Activated naive CD8-positive, alpha-beta T cell treated with anti-CD3 and anti-CD28 coated beads, Interleukin-2, amount 50 U/mL, for 24 hours (primary cell): ENCODE results near the gene PTRH1.

ENCODE experiments used
- ATAC-seq: fragments of 150-1000 bp; cut with Tn5 transposase; one replicate; pipeline ENCODE4 v1.10.0; 2021
- DNase-seq: peaks from one replicate; pipeline ENCODE4 v3.0.0; 2021
- H3K27ac Mint-ChIP-seq: one replicate; pipeline ENCODE4 v1.8.0; 2021; ENCODE audit warnings: mild to moderate bottlenecking, mixed read lengths
- H3K27me3 Mint-ChIP-seq: one replicate; pipeline ENCODE4 v1.8.0; 2021; ENCODE audit warnings: mixed read lengths
- H3K36me3 Mint-ChIP-seq: one replicate; pipeline ENCODE4 v1.8.0; 2021; ENCODE audit warnings: low read depth, mixed read lengths
- H3K4me1 Mint-ChIP-seq: one replicate; pipeline ENCODE4 v1.8.0; 2021; ENCODE audit warnings: mixed read lengths
- H3K4me3 Mint-ChIP-seq: one replicate; pipeline ENCODE4 v1.8.0; 2021; ENCODE audit warnings: mild to moderate bottlenecking, moderate library complexity, mixed read lengths
- H3K9me3 Mint-ChIP-seq: one replicate; pipeline ENCODE4 v1.8.0; 2021; ENCODE audit warnings: mixed read lengths

Gene PTRH1

DNA sequence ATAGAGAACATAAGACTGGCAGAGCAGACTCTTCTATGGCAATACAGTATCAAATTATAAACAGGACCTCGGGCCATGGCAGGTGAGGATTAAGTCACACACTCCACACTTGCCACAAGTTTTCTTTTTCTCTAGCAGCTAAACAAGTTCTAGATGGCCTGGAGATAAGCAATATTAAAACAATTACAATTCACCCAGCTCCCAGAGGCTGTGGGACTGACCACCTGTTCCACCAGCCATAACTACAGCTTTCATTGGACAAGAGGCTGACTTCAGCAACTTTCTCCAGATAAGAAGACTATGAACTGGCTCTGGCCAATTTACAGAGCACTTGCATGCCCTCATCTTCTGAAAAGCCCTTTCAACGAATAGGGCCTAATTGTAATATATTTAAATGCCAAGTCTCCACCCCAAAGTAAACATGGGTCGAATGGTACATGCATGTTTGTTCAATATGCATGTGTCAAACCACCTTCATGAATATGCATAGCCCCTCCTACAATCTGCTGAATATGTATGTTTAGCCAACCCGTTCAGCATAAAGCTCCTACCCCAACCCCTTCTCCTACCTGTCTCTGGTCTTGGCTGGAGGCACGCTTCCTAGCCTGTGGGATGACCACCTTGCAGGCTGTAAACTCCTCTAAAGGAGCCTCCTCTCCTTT lies 14.7 kb downstream of the PTRH1 start:
- H3K36me3 Mint-ChIP-seq, result no peaks in the 10 kb centered on the region
- peaks cover 16% of the 10 kb centered on the region for H3K4me1 Mint-ChIP-seq
- no peaks in the 10 kb centered on the region for H3K27me3 Mint-ChIP-seq
- DNase-seq, result no peak
- no peaks in the 10 kb centered on the region for H3K9me3 Mint-ChIP-seq
- H3K4me3 Mint-ChIP-seq, result no peak overlapping the region
- no peak overlapping the region for H3K27ac Mint-ChIP-seq
- no peak for ATAC-seq

DNA sequence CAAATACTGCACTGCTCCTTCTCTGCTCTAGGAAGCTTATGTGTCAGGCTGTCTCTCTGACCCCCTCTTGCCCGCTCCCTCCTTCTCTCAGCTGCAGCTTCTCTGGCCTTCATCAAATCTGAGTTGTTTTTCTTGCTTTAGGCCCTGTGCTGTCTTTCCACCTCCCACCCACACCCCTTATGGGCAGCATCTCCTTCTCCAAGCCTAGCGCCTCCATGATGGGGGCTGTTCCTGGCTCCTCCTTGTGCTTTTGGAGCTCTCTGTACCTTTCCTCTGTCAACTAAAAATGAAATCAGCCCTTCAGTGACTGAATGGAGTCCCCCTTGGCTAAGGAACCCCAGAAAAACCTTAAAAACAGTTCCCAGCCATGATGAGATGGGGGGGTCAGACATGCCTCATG lies 15.3 kb downstream of the PTRH1 start:
- DNase-seq (no peak), ATAC-seq (no peak)
- no peaks in the 10 kb centered on the region for H3K27me3 Mint-ChIP-seq
- no peak overlapping the region for H3K27ac Mint-ChIP-seq
- no peaks in the 10 kb centered on the region for H3K9me3 Mint-ChIP-seq
- H3K4me3 Mint-ChIP-seq, result peak overlapping the region; percentile 11
- no peaks in the 10 kb centered on the region for H3K36me3 Mint-ChIP-seq
- peaks cover 16% of the 10 kb centered on the region for H3K4me1 Mint-ChIP-seq

GRCh38 chr9:127698985-127699670 lies 16.3 kb downstream of the PTRH1 start:
- peak; percentile 90 for DNase-seq
- Mint-ChIP-seq H3K27ac (peak overlapping the region; percentile 35), H3K27me3 (no peaks in the 10 kb centered on the region), H3K9me3 (no peaks in the 10 kb centered on the region), H3K36me3 (no peaks in the 10 kb centered on the region), H3K4me1 (peaks cover 16% of the 10 kb centered on the region), H3K4me3 (peak overlapping the region; percentile 71)
- peak; percentile 99 for ATAC-seq

DNA sequence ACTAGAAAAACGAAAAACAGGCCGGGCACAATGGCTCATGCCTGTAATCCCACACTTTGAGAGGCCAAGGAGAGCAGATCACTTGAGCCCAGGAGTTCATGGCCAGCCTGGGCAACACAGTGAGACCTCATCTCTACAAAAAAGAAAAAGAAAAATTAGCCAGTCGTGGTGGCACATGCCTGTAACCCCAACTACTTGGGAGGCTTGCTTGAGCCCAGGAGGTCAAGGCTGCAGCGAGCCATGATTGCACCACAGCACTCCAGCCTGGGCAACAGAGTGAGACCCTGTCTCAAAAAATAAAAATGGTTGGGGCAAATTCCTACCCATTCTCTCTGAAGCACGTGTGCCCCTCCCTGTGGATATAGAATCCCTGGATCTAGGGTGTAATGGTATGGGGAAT lies 17.1 kb downstream of the PTRH1 start:
- DNase-seq, result no peak
- no peak overlapping the region for H3K4me3 Mint-ChIP-seq
- peaks cover 16% of the 10 kb centered on the region for H3K4me1 Mint-ChIP-seq
- no peaks in the 10 kb centered on the region for H3K9me3 Mint-ChIP-seq
- H3K27ac Mint-ChIP-seq, result no peak overlapping the region
- ATAC-seq, result no peak
- no peaks in the 10 kb centered on the region for H3K27me3 Mint-ChIP-seq
- H3K36me3 Mint-ChIP-seq, result no peaks in the 10 kb centered on the region

- Mint-ChIP-seq H3K9me3 (no peaks in the 10 kb centered on the region), H3K27ac (no peak overlapping the region), H3K27me3 (no peaks in the 10 kb centered on the region), H3K4me3 (no peak overlapping the region), H3K36me3 (no peaks in the 10 kb centered on the region), H3K4me1 (peaks cover 16% of the 10 kb centered on the region)
- no peak for ATAC-seq
- DNase-seq, result no peak
These were observed 17.9 kb downstream of the PTRH1 start for GRCh38 chr9:127697575-127697974.

GRCh38 chr9:127694890-127695720 lies 20.4 kb downstream of the PTRH1 start:
- DNase-seq (no peak), ATAC-seq (no peak)
- peaks cover 14% of the 10 kb centered on the region for H3K4me1 Mint-ChIP-seq
- H3K27ac Mint-ChIP-seq, result no peak overlapping the region
- no peaks in the 10 kb centered on the region for H3K36me3 Mint-ChIP-seq
- H3K4me3 Mint-ChIP-seq, result no peak overlapping the region
- H3K27me3 Mint-ChIP-seq, result no peaks in the 10 kb centered on the region
- no peaks in the 10 kb centered on the region for H3K9me3 Mint-ChIP-seq

DNA sequence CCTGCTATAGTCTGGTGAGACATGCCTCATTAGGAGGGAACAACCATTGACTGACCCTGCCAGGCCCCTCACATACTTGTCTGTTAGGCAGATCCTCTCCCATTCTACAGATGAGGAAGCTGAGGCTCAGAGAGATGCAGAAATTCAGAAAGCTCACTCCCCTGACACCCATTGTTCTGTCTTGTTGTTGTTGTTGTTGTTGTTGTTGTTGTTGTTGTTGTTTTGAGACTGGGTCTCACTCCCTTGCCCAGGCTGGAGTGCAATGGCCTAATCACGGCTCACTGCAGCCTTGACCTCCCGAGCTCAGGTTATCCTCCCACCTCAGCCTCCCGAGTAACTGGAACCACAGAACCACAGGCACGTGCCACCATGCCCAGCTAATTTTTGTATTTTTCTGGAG lies 21.8 kb downstream of the PTRH1 start:
- Mint-ChIP-seq H3K4me1 (peaks cover 2% of the 10 kb centered on the region), H3K9me3 (no peaks in the 10 kb centered on the region), H3K27me3 (no peaks in the 10 kb centered on the region), H3K36me3 (no peaks in the 10 kb centered on the region), H3K4me3 (no peak overlapping the region), H3K27ac (no peak overlapping the region)
- no peak for DNase-seq
- no peak for ATAC-seq

GRCh38 chr9:127693143-127693542 lies 22.3 kb downstream of the PTRH1 start:
- H3K4me1 Mint-ChIP-seq, result peaks cover under 1% of the 10 kb centered on the region
- H3K4me3 Mint-ChIP-seq, result no peak overlapping the region
- no peaks in the 10 kb centered on the region for H3K36me3 Mint-ChIP-seq
- no peaks in the 10 kb centered on the region for H3K9me3 Mint-ChIP-seq
- DNase-seq (no peak), ATAC-seq (no peak)
- no peaks in the 10 kb centered on the region for H3K27me3 Mint-ChIP-seq
- no peak overlapping the region for H3K27ac Mint-ChIP-seq

DNA sequence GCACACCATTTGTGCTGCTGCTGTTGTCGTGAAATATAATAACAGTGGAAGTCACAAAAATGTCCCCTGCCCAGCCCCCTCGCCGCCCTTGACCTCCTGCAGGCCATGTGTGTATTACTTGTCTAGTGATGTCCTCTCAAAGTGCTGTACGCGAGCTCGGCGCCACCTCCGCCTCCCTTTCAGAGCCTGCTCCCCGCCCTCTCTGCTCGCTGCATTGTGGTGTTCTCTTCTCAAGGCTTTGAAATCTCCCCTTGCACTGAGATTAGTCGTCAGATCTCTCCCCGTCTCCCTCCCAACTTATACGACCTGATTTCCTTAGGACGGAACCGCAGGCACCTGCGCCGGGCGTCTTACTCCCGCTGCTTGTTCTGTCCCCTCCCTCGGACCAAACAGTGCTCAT lies 23.4 kb downstream of the PTRH1 start:
- DNase-seq, result no peak
- H3K27me3 Mint-ChIP-seq, result no peaks in the 10 kb centered on the region
- H3K9me3 Mint-ChIP-seq, result no peaks in the 10 kb centered on the region
- no peak overlapping the region for H3K4me3 Mint-ChIP-seq
- no peak overlapping the region for H3K27ac Mint-ChIP-seq
- H3K4me1 Mint-ChIP-seq, result no peaks in the 10 kb centered on the region
- no peaks in the 10 kb centered on the region for H3K36me3 Mint-ChIP-seq
- ATAC-seq, result no peak

DNA sequence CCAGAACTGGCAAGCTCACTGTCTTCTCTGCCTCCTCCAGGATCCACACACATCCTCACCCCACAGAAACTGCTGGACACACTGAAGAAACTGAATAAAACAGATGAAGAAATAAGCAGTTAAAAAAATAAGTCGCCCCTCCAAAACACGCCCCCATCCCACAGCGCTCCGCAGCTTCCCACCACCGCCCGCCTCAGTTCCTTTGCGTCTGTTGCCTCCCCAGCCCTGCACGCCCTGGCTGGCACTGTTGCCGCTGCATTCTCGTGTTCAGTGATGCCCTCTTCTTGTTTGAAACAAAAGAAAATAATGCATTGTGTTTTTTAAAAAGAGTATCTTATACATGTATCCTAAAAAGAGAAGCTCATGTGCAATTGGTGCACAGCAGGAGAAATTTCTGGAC lies 24.7 kb downstream of the PTRH1 start:
- Mint-ChIP-seq H3K9me3 (no peaks in the 10 kb centered on the region), H3K4me3 (no peak overlapping the region), H3K36me3 (peaks cover 1% of the 10 kb centered on the region), H3K4me1 (no peaks in the 10 kb centered on the region), H3K27me3 (no peaks in the 10 kb centered on the region), H3K27ac (no peak overlapping the region)
- DNase-seq, result no peak
- no peak for ATAC-seq

DNA sequence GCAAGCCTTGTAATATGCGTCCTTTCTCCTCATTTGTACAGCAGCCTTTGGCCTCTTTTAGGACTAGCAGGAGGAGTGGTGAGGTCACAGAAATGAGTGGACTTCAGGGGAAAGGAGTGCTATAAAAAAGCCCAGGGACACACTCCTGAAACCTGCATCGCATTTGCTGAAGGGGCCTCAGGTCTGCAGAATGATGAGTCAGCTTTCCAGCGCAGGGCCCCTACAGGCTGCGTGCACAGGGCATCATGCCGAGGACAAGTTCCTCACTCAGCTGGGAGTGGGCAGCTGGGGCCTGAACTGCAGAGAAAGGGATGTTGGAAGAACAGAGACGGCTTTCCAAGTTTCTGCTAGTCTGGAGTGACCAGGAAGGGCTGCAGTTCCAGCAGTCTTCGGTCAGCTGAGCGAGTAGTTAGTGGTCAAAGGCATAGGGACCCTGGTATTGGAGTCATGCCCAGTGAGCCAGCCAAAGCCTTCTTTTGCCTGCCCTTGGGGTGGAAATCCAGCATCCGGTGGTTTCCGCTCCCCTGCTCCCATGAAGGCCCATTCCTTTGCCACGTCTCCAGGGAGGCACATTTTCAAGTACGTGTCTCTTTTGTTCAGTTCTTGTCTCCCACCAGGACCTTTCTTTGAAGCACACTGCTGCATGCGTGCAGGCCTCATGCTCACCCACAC lies 26.0 kb downstream of the PTRH1 start:
- Mint-ChIP-seq H3K36me3 (peaks cover 1% of the 10 kb centered on the region), H3K4me1 (no peaks in the 10 kb centered on the region), H3K27ac (no peak overlapping the region), H3K4me3 (no peak overlapping the region), H3K9me3 (no peaks in the 10 kb centered on the region), H3K27me3 (no peaks in the 10 kb centered on the region)
- DNase-seq (no peak), ATAC-seq (no peak)

DNA sequence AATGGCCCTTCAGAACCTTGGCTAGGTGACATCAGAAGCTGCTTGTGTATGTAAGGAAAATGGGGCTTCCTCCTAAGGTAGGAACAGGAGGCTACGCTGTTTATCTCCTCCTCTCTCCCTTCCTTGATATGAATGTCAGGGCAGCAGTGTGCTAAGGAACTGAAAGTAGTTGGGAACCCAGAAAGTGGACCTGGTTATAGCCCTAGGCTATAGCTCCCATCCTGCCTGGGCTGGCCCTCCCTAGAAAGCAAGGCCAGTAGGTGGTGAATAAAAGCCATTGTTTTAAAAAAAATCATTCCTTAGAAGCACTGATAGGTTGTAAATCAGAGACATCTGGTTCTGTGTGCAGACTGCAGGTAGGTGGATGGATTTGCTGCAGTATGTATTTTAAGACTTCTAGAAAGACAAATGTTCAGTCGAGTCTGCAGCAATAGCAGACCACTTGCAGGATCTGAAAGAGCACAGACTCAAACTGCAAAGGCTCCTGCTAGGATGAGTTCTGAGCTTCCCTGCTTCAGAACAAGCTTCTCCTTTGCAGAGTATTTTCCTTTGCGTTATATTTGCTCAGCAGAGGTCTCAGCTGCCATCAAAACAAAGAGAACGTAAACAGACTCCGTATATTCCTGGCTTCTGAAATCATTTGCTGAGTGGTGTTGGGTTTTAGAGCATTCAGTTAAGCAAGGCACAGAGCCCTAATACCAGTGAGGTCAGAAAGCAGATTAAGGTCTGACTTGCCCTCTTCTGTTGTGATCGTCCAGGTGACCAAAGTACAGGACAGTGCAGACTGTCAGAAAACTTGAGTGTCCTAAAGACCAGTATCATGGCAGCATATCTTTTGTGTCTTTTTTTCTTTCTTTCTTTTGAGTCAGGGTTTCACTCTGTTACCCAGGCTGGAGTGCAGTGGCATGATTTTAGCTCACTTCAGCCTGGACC lies 28.7 kb downstream of the PTRH1 start:
- Mint-ChIP-seq H3K4me3 (no peak overlapping the region), H3K9me3 (no peaks in the 10 kb centered on the region), H3K27me3 (no peaks in the 10 kb centered on the region), H3K36me3 (peaks cover 1% of the 10 kb centered on the region), H3K4me1 (no peaks in the 10 kb centered on the region), H3K27ac (no peak overlapping the region)
- ATAC-seq (no peak), DNase-seq (no peak)

DNA sequence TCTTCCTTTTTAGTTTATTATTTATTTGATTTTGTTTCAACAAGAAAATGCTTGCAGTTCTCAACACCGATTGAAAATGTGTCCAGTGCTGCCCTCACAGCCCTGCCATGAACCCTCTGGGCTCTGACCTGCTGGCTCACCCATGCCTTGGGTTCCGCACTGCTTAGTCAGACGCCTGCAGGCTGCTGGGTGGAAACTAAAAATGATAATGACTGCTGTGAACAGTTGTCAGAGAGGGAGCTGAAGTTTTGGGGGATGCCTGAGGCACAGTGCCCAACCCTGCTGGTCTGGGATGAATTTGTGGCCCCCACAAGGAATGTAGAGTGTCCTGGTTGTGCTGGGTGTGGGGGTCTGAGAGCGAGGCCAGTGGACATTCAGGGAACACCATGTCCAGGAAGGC lies 30.9 kb downstream of the PTRH1 start:
- Mint-ChIP-seq H3K27ac (no peak overlapping the region), H3K4me1 (no peaks in the 10 kb centered on the region), H3K36me3 (peaks cover 1% of the 10 kb centered on the region), H3K4me3 (no peak overlapping the region), H3K9me3 (no peaks in the 10 kb centered on the region), H3K27me3 (no peaks in the 10 kb centered on the region)
- DNase-seq (no peak), ATAC-seq (no peak)

- Mint-ChIP-seq H3K4me3 (no peak overlapping the region), H3K36me3 (peaks cover 1% of the 10 kb centered on the region), H3K9me3 (no peaks in the 10 kb centered on the region), H3K27me3 (no peaks in the 10 kb centered on the region), H3K4me1 (no peaks in the 10 kb centered on the region), H3K27ac (no peak overlapping the region)
- no peak for DNase-seq
- ATAC-seq, result no peak
These were observed 31.7 kb downstream of the PTRH1 start for GRCh38 chr9:127683723-127684122.
